ENCODE results near the gene FAM193A.

DNA sequence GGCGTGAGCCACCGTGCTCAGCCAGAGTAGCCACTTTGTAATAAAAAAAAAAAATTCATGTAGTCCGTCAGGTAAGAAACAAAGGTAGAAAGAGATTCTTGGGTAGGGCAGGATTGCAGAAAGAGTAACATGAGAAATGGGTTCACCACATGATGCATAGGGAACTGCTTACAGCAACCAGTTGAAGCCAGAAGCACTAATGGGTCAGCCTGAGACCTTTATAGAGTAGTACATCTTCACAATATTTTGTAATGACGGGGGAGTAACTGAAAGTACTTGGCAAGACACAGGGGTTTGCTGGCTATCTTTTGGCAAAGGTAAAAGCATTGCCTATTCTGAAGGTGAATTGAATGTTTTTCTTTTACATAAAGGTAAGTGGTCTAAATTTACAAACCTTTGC lies 29.1 kb downstream of the FAM193A start:
- TF ChIP-seq, protein P1, sequence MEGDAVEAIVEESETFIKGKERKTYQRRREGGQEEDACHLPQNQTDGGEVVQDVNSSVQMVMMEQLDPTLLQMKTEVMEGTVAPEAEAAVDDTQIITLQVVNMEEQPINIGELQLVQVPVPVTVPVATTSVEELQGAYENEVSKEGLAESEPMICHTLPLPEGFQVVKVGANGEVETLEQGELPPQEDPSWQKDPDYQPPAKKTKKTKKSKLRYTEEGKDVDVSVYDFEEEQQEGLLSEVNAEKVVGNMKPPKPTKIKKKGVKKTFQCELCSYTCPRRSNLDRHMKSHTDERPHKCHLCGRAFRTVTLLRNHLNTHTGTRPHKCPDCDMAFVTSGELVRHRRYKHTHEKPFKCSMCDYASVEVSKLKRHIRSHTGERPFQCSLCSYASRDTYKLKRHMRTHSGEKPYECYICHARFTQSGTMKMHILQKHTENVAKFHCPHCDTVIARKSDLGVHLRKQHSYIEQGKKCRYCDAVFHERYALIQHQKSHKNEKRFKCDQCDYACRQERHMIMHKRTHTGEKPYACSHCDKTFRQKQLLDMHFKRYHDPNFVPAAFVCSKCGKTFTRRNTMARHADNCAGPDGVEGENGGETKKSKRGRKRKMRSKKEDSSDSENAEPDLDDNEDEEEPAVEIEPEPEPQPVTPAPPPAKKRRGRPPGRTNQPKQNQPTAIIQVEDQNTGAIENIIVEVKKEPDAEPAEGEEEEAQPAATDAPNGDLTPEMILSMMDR (IDR thresholded peaks at IDR 0.05; ENCODE audit: insufficient read depth, low read length) = no peak
- no peak for TF ChIP-seq POLR2AphosphoS5 (IDR thresholded peaks at IDR 0.05; ENCODE audit: low read depth)
- no peak for TF ChIP-seq GABPA (IDR thresholded peaks at IDR 0.05; ENCODE audit: low read depth)
